Neural progenitor cell (in vitro differentiated cells): ENCODE measurements around the gene IGFBP4. TPM values are rescaled to one million over a fixed set of nuclear protein-coding genes. Genes with fewer than 3 reads are reported as not detected.

ENCODE experiments used
- DNase-seq: peaks from one replicate; pipeline ENCODE4 v3.0.0-alpha.2; 2016; ENCODE audit warnings: low spot score
- H2AFZ ChIP-seq: fragments of 200-600 bp; sonication (generic); replicated peaks from 2 replicates; pipeline ENCODE4 v1.6.1; 2016; ENCODE audit warnings: antibody characterized with exemption
- H3F3A ChIP-seq: fragments of 200-600 bp; sonication (generic); 2 replicates; pipeline ENCODE4 v1.6.1; 2016; ENCODE audit warnings: antibody characterized with exemption, low read depth
- H3K27ac ChIP-seq: fragments of 200-600 bp; sonication (generic); 2 replicates; pipeline ENCODE4 v1.5.1; 2016; ENCODE audit warnings: mild to moderate bottlenecking
- H3K27me3 ChIP-seq: fragments of 200-600 bp; sonication (generic); 2 replicates; pipeline ENCODE4 v1.6.1; 2016; ENCODE audit warnings: mild to moderate bottlenecking, moderate library complexity
- H3K36me3 ChIP-seq: fragments of 200-600 bp; sonication (generic); 2 replicates; pipeline ENCODE4 v1.5.1; 2016
- H3K4me1 ChIP-seq: fragments of 200-600 bp; sonication (generic); 2 replicates; pipeline ENCODE4 v1.6.1; 2016; ENCODE audit warnings: mixed run types
- H3K4me2 ChIP-seq: fragments of 200-600 bp; sonication (generic); 2 replicates; pipeline ENCODE4 v1.6.1; 2016
- H3K4me3 ChIP-seq: fragments of 200-600 bp; sonication (generic); 2 replicates; pipeline ENCODE4 v1.5.1; 2016
- H3K79me2 ChIP-seq: fragments of 200-600 bp; sonication (generic); 2 replicates; pipeline ENCODE4 v1.6.1; 2016; ENCODE audit warnings: low read depth
- H3K9ac ChIP-seq: fragments of 200-600 bp; sonication (generic); 2 replicates; pipeline ENCODE4 v1.6.1; 2016
- H3K9me3 ChIP-seq: fragments of 200-600 bp; sonication (generic); 2 replicates; pipeline ENCODE4 v1.5.1; 2016; ENCODE audit warnings: low read depth
- H4K20me1 ChIP-seq: fragments of 200-600 bp; sonication (generic); 2 replicates; pipeline ENCODE4 v1.6.1; 2016; ENCODE audit warnings: low read depth
- H3K27ac Mint-ChIP-seq: 3 replicates; pipeline ENCODE4 v1.8.0; 2021; ENCODE audit warnings: mixed read lengths
- H3K27me3 Mint-ChIP-seq: 2 replicates; pipeline ENCODE4 v1.8.0; 2022; ENCODE audit warnings: low read depth, mild to moderate bottlenecking, inconsistent platforms, moderate library complexity, mixed read lengths; ENCODE audit not compliant: insufficient read depth
- H3K36me3 Mint-ChIP-seq: 3 replicates; pipeline ENCODE4 v1.8.0; 2021; ENCODE audit warnings: mixed read lengths
- H3K4me1 Mint-ChIP-seq: 3 replicates; pipeline ENCODE4 v1.8.0; 2021; ENCODE audit warnings: mixed read lengths
- H3K4me3 Mint-ChIP-seq: 3 replicates; pipeline ENCODE4 v1.8.0; 2021; ENCODE audit warnings: mild to moderate bottlenecking, moderate library complexity, mixed read lengths
- H3K9me3 Mint-ChIP-seq: 3 replicates; pipeline ENCODE4 v1.8.0; 2020; ENCODE audit warnings: mixed read lengths
- CTCF ChIP-seq: fragments of 200-600 bp; sonication (generic); IDR thresholded peaks from 2 replicates; pipeline ENCODE4 v1.5.1; 2017; ENCODE audit warnings: antibody characterized with exemption, mild to moderate bottlenecking
- EZH2 ChIP-seq: fragments of 200-600 bp; sonication (generic); IDR thresholded peaks from 2 replicates; pipeline ENCODE4 v1.6.1; 2017; ENCODE audit warnings: antibody characterized with exemption, mild to moderate bottlenecking, moderate library complexity
- EZH2phosphoT487 ChIP-seq: fragments of 200-600 bp; sonication (generic); IDR thresholded peaks from 2 replicates; pipeline ENCODE4 v1.6.1; 2017; ENCODE audit warnings: antibody characterized with exemption
- total RNA-seq: library from RNA; depleted of rRNA; stranded (reverse); fragments of >200 nt; gene quantifications from 2 replicates; pipeline ENCODE4 v1.2.3, GENCODE V29; 2015; ENCODE audit warnings: low replicate concordance

The IGFBP4 gene
- total RNA-seq, 1 donor from 2014 or later: 14.4 TPM

- no peak overlapping the region for H3K4me3 Mint-ChIP-seq
- no peak for TF ChIP-seq CTCF
- no peak for TF ChIP-seq EZH2phosphoT487
- TF ChIP-seq EZH2: no peak
- DNase-seq: no peak
- peaks cover 6% of the 10 kb centered on the region for H3K9me3 Mint-ChIP-seq
- Histone ChIP-seq H3K4me2 (peak overlapping the region; percentile 24), H3K9ac (no peak overlapping the region), H3K9me3 (no peaks in the 10 kb centered on the region), H3K27me3 (no peaks in the 10 kb centered on the region), H3K36me3 (no peaks in the 10 kb centered on the region), H3F3A (no peaks in the 10 kb centered on the region), H2AFZ (peak overlapping the region; percentile 100), H3K27ac (no peak overlapping the region), H3K4me3 (no peak overlapping the region), H3K4me1 (peaks cover 7% of the 10 kb centered on the region), H3K79me2 (no peaks in the 10 kb centered on the region), H4K20me1 (no peaks in the 10 kb centered on the region)
- H3K4me1 Mint-ChIP-seq: peaks cover 9% of the 10 kb centered on the region
- peaks cover 7% of the 10 kb centered on the region for H3K27me3 Mint-ChIP-seq
- no peaks in the 10 kb centered on the region for H3K36me3 Mint-ChIP-seq
- H3K27ac Mint-ChIP-seq: no peak overlapping the region
Measured at GRCh38 chr17:40432864-40433528, 10.3 kb upstream of the IGFBP4 start.

GRCh38 chr17:40433551-40434415 lies 9.5 kb upstream of the IGFBP4 start:
- peak overlapping the region; percentile 100 for H2AFZ ChIP-seq
- H3K27ac Mint-ChIP-seq: no peak overlapping the region

GRCh38 chr17:40436636-40437035 lies 6.6 kb upstream of the IGFBP4 start:
- no peaks in the 10 kb centered on the region for H3F3A ChIP-seq
- Mint-ChIP-seq H3K27ac (no peak overlapping the region), H3K4me1 (peaks cover 12% of the 10 kb centered on the region), H3K9me3 (no peaks in the 10 kb centered on the region), H3K36me3 (no peaks in the 10 kb centered on the region), H3K4me3 (no peak overlapping the region), H3K27me3 (peaks cover 5% of the 10 kb centered on the region)
- H3K4me3 ChIP-seq: no peak overlapping the region
- no peaks in the 10 kb centered on the region for H3K27me3 ChIP-seq
- H3K4me1 ChIP-seq: peaks cover 10% of the 10 kb centered on the region
- no peaks in the 10 kb centered on the region for H3K9me3 ChIP-seq
- no peak for DNase-seq
- no peak overlapping the region for H3K4me2 ChIP-seq
- no peak overlapping the region for H3K9ac ChIP-seq
- H3K36me3 ChIP-seq: no peaks in the 10 kb centered on the region
- no peak overlapping the region for H2AFZ ChIP-seq
- TF ChIP-seq CTCF (no peak), EZH2 (no peak), EZH2phosphoT487 (no peak)
- H4K20me1 ChIP-seq: no peaks in the 10 kb centered on the region
- no peaks in the 10 kb centered on the region for H3K79me2 ChIP-seq
- H3K27ac ChIP-seq: no peak overlapping the region

More at GRCh38 chr17:40433551-40434415, 9.5 kb upstream of the IGFBP4 start:
- Mint-ChIP-seq H3K27me3 (peaks cover 7% of the 10 kb centered on the region), H3K9me3 (peaks cover 5% of the 10 kb centered on the region), H3K4me3 (no peak overlapping the region), H3K36me3 (no peaks in the 10 kb centered on the region), H3K4me1 (peaks cover 9% of the 10 kb centered on the region)
- Histone ChIP-seq H3K4me1 (peaks cover 7% of the 10 kb centered on the region), H3K9ac (no peak overlapping the region), H3K27me3 (no peaks in the 10 kb centered on the region), H3K9me3 (no peaks in the 10 kb centered on the region), H3K27ac (no peak overlapping the region), H3K4me3 (no peak overlapping the region), H3K36me3 (no peaks in the 10 kb centered on the region), H3K4me2 (peak overlapping the region; percentile 24), H3F3A (no peaks in the 10 kb centered on the region), H4K20me1 (no peaks in the 10 kb centered on the region), H3K79me2 (no peaks in the 10 kb centered on the region)
- TF ChIP-seq EZH2phosphoT487: no peak
- TF ChIP-seq EZH2: no peak
- TF ChIP-seq CTCF: peak; percentile 64
- peak; percentile 72 for DNase-seq
